IMR-90 (cell line): ENCODE data around the gene REG1A.

ENCODE experiments used
- CEBPB ChIP-seq: IDR thresholded peaks from 2 replicates; pipeline ENCODE4 v1.6.1; 2012; ENCODE audit warnings: low read depth, low read length, improper control_type of control experiment
- MXI1 ChIP-seq: IDR thresholded peaks from 2 replicates; pipeline ENCODE4 v1.6.1; 2012; ENCODE audit warnings: low read depth, mild to moderate bottlenecking, low read length, moderate library complexity, borderline replicate concordance
- POLR2A ChIP-seq: IDR thresholded peaks from 2 replicates; pipeline ENCODE4 v1.6.1; 2012; ENCODE audit warnings: mild to moderate bottlenecking, low read depth, low read length
- RAD21 ChIP-seq: IDR thresholded peaks from 2 replicates; pipeline ENCODE4 v1.6.1; 2012; ENCODE audit warnings: low read length, improper control_type of control experiment
- RCOR1 ChIP-seq: IDR thresholded peaks from 2 replicates; pipeline ENCODE4 v1.6.1; 2012; ENCODE audit warnings: mild to moderate bottlenecking, low read length, improper control_type of control experiment; ENCODE audit not compliant: insufficient replicate concordance
- SMC3 ChIP-seq: fragments of 150-350 bp; IDR thresholded peaks from 2 replicates; pipeline ENCODE4 v1.6.1; 2016; ENCODE audit warnings: low read depth, mild to moderate bottlenecking, antibody characterized with exemption, low read length, moderate library complexity
- TF ChIP-seq, protein P1 (sequence below): conservative IDR thresholded peaks from 2 replicates; pipeline ENCODE4 v1.5.1; 2012; ENCODE audit warnings: mild to moderate bottlenecking, low read depth, low read length, improper control_type of control experiment
- TF ChIP-seq, protein P2 (sequence below): fragments of 150-350 bp; IDR thresholded peaks from 2 replicates; pipeline ENCODE4 v1.6.1; 2017; ENCODE audit warnings: mild to moderate bottlenecking, antibody characterized with exemption, low read length, low read depth

GRCh38 chr2:79084495-79085135 lies 35.7 kb upstream of the REG1A start:
- TF ChIP-seq, protein P1, sequence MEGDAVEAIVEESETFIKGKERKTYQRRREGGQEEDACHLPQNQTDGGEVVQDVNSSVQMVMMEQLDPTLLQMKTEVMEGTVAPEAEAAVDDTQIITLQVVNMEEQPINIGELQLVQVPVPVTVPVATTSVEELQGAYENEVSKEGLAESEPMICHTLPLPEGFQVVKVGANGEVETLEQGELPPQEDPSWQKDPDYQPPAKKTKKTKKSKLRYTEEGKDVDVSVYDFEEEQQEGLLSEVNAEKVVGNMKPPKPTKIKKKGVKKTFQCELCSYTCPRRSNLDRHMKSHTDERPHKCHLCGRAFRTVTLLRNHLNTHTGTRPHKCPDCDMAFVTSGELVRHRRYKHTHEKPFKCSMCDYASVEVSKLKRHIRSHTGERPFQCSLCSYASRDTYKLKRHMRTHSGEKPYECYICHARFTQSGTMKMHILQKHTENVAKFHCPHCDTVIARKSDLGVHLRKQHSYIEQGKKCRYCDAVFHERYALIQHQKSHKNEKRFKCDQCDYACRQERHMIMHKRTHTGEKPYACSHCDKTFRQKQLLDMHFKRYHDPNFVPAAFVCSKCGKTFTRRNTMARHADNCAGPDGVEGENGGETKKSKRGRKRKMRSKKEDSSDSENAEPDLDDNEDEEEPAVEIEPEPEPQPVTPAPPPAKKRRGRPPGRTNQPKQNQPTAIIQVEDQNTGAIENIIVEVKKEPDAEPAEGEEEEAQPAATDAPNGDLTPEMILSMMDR = no peak
- no peak for TF ChIP-seq SMC3
- TF ChIP-seq POLR2A = no peak
- TF ChIP-seq RAD21 = no peak
- TF ChIP-seq CEBPB = no peak
- no peak for TF ChIP-seq RCOR1
- TF ChIP-seq MXI1 = no peak
- TF ChIP-seq, protein P2, sequence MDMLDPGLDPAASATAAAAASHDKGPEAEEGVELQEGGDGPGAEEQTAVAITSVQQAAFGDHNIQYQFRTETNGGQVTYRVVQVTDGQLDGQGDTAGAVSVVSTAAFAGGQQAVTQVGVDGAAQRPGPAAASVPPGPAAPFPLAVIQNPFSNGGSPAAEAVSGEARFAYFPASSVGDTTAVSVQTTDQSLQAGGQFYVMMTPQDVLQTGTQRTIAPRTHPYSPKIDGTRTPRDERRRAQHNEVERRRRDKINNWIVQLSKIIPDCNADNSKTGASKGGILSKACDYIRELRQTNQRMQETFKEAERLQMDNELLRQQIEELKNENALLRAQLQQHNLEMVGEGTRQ = no peak
